Stimulated activated CD8-positive, alpha-beta memory T cell treated with anti-CD3 and anti-CD28 coated beads, Interleukin-2, amount 100 ng/mL, for 1 hour (primary cell): ENCODE results near the gene PUSL1.

Source experiments
- DNase-seq, 2 donors: peaks; one replicate each; pipeline ENCODE4 v3.0.0-alpha.2; 2020; ENCODE audit warnings: low read depth in 2 of 2

The PUSL1 gene

GRCh38 chr1:1279028-1279427 lies 29.4 kb upstream of the PUSL1 start:
- no peak for DNase-seq

- DNase-seq: no peak
Measured at GRCh38 chr1:1280782-1281481, 27.5 kb upstream of the PUSL1 start.

GRCh38 chr1:1281533-1282321 lies 26.7 kb upstream of the PUSL1 start:
- no peak for DNase-seq

GRCh38 chr1:1282998-1283397 lies 25.4 kb upstream of the PUSL1 start:
- no peak for DNase-seq

- DNase-seq: no peak
Measured at GRCh38 chr1:1283821-1284220, 24.6 kb upstream of the PUSL1 start.

- no peak for DNase-seq
Measured at GRCh38 chr1:1284221-1285101, 23.9 kb upstream of the PUSL1 start.

- no peak for DNase-seq
Measured at GRCh38 chr1:1285102-1285571, 23.3 kb upstream of the PUSL1 start.

GRCh38 chr1:1285611-1286311 lies 22.6 kb upstream of the PUSL1 start:
- no peak for DNase-seq

GRCh38 chr1:1286313-1287261 lies 21.8 kb upstream of the PUSL1 start:
- no peak for DNase-seq

- DNase-seq: no peak
Measured at GRCh38 chr1:1287288-1288110, 20.9 kb upstream of the PUSL1 start.

GRCh38 chr1:1290238-1290731 lies 18.1 kb upstream of the PUSL1 start:
- peak in 1 of 2 donors; percentile 39 for DNase-seq

- no peak for DNase-seq
Measured at GRCh38 chr1:1291023-1291528, 17.3 kb upstream of the PUSL1 start.

GRCh38 chr1:1291548-1292441 lies 16.6 kb upstream of the PUSL1 start:
- DNase-seq: peak in 1 of 2 donors; percentile 42

- DNase-seq: no peak
Measured at GRCh38 chr1:1292442-1292779, 16.0 kb upstream of the PUSL1 start.

- DNase-seq: no peak
Measured at GRCh38 chr1:1292851-1293250, 15.5 kb upstream of the PUSL1 start.

GRCh38 chr1:1293263-1294249 lies 14.8 kb upstream of the PUSL1 start:
- no peak for DNase-seq
